HG03432 (cell line): ENCODE measurements around the gene ARL17B.
"Not testable (repeated sequence)": the region's sequence is repeated elsewhere in the genome, so short reads cannot be mapped to it uniquely, and the experiment has no call there.

Experiments
- ATAC-seq: cut with Tn5 transposase; IDR thresholded peaks from one replicate; pipeline ENCODE4 v1.9.1; 2021; ENCODE audit warnings: mild to moderate bottlenecking, moderate library complexity; ENCODE audit not compliant: unreplicated experiment

ARL17B gene

GRCh38 chr17:46361755-46362154, at the start of gene ARL17B:
Gene ARL17B (minus strand): TSS chr17:46361766. CDS start chr17:46358397, 3,369 bp downstream.
- ATAC-seq: peak; percentile 95

GRCh38 chr17:46409864-46410263, 48.3 kb upstream of the ARL17B start:
- ATAC-seq: not testable (repeated sequence)

GRCh38 chr17:46407155-46407554, 45.6 kb upstream of the ARL17B start:
- ATAC-seq: not testable (repeated sequence)

DNA sequence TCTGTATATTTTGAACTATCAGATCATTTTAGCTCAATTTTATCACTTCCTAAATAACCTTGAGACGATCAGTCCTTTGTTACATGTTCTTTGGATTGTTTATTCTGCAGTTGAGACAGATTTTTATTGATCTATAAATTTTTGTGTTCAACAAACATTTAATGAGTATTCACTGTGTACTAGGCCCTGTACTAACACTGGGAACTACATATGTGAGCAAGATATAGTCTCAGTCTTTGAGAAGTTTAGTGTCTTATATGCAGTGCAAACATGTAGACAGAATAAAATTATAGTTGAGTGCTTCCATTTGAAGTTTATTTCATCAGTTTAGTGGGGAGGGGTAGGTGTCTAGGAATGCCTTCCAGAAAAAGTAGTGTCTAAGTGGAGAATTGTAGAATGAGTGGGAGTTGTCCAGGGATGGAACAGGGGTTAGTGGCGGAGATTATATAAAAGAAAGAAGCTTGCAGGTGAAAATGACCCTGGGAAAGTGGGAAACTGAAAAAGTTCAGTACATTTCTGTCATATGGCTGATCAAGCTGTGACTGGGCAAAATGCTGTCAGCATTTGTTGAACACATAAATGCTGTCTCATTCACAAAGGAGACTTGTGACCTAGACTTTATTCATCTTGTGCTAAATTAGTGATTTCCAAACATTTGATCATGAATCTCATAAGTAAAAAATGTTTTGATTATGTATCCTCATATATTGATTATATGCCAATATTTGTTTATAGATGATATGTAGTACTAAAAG, 39.6 kb upstream of the ARL17B start:
- ATAC-seq: not testable (repeated sequence)

- ATAC-seq: not testable (repeated sequence)
These were observed 39.0 kb upstream of the ARL17B start for GRCh38 chr17:46400543-46400942.

DNA sequence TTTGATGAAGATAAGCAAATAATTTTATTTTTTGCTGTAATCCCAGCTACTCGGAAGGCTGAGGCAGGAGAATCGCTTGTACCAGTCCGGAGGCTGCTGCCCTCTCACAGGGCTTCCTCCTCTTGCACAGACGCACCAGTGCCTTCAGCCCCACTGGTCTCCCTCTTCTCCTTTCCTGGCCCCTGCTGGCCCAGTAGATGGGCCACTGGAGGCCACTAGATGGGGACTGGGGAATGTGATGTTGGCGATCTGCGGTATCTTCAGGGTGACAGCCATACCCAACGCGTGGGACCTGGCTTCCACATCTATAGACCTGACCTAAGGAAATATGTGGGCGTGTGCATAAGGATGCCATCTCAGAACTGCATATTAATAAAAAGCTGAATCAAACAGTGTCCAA, 38.4 kb upstream of the ARL17B start:
- ATAC-seq: not testable (repeated sequence)

DNA sequence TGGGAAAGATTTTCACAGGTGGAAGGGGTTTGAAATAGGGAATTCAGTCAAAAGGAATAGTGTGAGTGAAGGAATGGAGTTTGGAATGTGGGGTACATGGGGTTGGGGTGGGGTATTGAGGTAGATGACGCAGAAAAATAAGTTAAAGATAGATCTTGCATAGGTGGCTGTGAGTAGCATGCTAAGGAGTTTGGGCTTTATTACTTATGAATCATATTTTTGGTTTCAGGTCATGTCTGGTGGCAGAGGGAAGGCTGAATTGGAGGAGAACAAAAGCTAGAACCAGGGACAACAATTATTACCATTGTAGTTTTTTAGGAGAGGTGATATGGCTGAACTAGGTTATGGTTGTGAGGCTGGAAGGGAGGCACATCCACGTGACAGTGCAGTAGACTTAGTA, 34.7 kb upstream of the ARL17B start:
- ATAC-seq: not testable (repeated sequence)

GRCh38 chr17:46393702-46394101, 32.1 kb upstream of the ARL17B start:
- ATAC-seq: not testable (repeated sequence)

DNA sequence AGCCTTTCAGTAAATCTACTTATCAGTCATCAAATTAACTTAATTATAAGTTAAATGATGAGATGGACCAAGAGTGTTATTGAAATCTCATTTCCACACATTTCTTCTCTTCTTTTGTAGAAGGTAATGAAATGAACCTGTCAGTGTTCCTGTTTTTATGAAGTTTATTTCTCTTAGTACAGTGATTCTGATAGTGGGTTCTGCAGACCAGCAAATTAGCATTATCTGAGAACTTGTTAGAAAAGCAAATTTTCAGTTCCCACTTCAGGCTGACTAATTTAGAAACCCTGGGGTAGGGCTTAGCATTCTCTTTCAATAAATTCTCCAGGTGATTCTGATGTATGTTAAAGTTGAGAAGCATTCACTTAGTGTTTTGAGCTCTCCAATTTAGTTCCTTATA, 23.9 kb upstream of the ARL17B start:
- ATAC-seq: not testable (repeated sequence)

DNA sequence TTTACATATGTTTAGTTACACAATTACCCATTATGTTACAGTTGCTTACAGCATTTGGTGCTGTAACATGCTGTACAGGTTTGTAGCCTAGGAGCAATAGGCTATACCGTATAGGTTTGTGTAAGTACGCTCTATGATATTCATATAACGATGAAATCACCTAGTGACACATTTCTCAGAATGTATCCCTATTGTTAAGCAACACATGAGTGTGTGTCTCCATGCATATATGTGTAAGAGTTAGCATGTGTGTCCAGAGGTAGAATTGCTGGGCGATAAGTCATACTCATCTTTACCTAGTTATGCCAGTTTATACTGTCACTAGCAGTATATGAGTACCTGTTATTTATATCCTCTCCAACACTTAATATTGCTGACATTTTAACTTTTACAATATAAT, 21.6 kb upstream of the ARL17B start:
- ATAC-seq: not testable (repeated sequence)

DNA sequence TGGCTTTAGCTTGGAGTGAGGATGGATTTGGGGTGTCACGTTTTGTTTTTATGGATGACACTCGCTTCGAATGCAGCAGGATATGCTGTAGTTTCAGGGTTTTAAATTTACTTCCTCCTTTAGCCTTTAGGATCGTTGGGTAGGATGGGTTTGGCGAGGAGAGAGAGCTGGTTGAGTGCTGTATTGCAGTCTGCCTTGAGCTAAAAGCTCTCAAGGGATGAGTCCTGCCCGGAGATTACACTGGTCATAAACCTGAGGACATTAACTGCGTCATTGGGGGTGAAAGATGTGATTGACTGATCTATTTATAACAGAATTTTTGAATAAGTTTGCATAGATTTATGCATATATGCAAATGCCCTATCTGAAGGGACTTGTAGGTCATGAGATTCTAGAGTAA, 11.9 kb upstream of the ARL17B start:
- ATAC-seq: not testable (repeated sequence)

GRCh38 chr17:46372236-46373229, 11.0 kb upstream of the ARL17B start:
- ATAC-seq: peak; percentile 82

GRCh38 chr17:46367520-46367919, 6.0 kb upstream of the ARL17B start:
- ATAC-seq: not testable (repeated sequence)

DNA sequence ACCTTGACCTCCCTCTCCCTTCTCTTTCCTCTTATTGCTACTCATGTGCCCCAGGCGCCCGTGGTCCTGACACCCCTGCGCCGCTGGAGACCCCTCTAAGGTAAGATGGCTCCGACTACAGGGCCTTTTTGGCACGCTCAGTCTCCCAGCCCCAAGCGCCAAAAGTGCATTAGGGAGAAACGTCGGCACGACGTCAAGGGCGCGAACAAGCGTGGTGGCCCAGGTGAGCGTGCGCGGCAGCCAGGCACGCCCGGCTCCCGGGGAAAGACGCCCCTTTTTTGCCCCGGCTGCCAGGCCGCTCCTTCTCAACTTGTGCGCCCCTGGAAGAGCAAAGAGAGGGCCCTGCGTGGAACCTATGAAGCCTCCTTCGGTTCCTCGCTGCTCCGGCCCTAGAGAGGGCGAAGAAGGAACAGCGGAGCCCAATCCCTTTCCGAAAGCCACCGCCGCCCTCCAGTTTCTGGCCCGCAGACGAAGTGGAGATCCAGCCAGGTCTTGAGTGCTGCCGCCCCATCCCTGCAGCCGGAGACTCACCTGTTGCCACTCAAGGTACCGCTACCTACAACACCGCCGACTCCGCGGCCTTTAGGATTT, 326 bp downstream of the ARL17B start:
- ATAC-seq: peak; percentile 40

- not testable (repeated sequence) for ATAC-seq
These were observed 7.7 kb downstream of the ARL17B start for GRCh38 chr17:46353856-46354255.

DNA sequence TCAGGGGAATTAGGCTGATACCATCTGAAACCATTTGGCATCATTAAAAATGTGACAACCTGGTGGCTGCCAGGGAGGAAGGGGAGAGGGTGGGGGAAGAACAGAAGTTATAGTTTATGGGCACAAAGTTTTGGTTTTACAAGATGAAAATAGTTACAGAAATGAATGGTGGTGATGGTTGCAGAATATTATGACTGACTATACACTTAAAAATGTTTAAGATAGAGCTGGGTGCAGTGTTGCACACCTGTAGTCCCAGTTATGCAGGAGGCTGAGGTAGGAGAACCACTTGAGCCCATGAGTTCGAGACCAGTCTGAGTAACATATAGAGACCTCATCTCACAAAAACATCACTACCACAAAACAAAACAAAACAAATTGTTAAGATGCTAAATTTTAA, 12.5 kb downstream of the ARL17B start:
- not testable (repeated sequence) for ATAC-seq

DNA sequence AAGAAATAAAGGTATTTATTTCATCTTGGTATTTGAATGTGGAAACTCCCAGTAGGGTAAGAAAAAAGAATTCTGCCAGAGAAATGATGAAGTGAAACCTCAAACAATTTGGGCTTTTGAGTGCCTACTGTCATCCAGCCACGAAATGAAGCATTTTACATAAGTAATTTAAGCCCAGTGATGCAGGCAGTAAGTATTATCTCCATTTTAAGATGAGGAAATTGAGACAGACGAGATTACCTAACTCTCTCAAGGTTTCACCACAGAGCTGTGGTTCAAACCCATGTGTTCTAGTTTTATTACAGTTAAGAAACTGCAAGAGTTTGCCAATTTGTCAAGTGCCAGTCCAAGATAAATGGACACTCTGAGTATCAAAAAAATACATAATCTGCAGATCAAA, 13.2 kb downstream of the ARL17B start:
- not testable (repeated sequence) for ATAC-seq

- not testable (repeated sequence) for ATAC-seq
These were observed 19.4 kb downstream of the ARL17B start for GRCh38 chr17:46342131-46342530.

DNA sequence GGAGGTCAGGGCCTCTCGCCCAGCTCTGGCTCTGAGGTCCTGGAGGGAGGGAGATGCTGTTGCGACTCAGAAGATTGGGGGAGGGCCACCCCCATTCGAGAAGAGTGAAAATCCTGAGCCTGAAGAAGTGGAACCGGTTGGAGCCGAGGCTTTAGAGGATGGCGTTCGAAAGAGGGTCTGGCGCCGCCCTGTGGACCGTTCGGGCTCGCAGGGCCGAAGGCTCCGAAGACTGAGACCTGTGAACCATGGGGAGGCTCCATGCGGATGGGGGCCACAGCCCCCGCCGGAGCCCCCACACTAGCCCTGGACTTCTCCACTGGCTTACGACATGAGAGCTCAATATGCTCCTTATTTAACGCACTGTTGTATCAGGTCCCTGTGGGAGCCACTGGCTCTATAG, 20.3 kb downstream of the ARL17B start:
- not testable (repeated sequence) for ATAC-seq

DNA sequence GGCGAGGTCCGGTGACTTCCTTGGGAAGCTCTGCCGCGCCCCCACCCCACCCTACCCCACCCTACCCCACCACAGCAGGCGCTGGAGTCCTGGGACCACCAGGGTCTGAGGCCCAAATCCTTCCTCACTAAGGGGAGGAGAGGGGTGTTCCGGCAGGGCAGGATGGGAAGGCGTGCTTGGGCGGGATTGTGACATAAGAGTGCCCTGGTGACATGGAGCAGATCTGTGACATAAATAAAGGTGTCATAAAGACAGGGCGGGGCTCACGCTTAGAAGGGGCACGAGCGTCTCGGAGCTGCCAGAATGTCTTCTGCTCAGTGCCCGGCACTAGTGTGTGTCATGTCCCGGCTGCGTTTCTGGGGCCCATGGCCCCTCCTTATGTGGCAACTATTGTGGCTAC, 66.7 kb downstream of the ARL17B start, which contains the start of gene LRRC37A:
TSS of gene LRRC37A (plus strand) at position 301 of the 400 bp plus-strand sequence. CDS start at position 304, 3 bp downstream.
- not testable (repeated sequence) for ATAC-seq

- not testable (repeated sequence) for ATAC-seq
These were observed 69.9 kb downstream of the ARL17B start for GRCh38 chr17:46291618-46292017.
